NCI-H748 (cell line): ENCODE results near the gene FNDC3A.

ENCODE experiments used
- DNase-seq: peaks from one replicate; lab custom pipeline; 2025; ENCODE audit not compliant: unreplicated experiment; lab: John Stamatoyannopoulos, UW

FNDC3A gene

DNA sequence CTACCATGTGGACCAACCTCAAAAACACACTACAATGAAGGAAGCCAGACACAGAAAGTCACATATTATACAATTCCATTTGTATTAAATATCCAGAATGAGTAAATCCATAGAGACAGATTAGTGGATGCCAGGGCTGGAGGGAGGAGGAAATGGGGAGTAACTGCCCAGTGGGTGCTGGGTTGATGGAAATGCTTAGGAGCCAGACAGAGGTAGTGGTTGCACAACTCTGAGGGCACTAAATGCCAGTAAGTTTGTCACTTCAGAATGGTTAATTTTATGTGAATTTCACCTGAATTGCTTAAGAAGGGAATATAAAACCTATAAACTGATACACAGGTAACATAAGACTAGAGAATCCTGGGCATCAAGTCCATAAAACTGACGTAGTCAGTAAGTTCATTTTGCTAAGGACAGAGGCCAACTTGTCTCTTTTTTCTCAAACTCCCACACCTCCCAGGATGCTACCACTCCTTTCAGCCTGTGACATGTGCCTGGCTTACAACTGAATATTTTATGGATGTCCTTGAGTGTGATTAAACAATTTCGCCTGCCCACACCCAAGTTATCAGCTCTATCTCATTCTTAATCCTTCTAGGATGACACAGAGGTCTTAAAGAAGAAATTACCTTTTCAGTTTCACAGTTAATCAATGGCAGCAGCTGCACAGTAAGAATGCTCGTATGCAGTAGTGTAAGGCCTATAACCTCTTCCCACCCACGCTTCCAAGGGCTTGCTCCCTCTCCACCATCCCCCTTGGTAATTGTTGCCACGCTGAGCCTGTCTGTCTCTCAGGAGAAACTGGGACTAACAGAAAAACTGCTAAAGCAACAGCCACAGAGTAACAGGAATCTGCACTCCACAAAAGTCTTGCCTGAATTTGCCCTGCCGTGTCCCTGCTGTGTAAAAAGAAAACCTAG, 238.5 kb downstream of the FNDC3A start:
- DNase-seq: no peak

DNA sequence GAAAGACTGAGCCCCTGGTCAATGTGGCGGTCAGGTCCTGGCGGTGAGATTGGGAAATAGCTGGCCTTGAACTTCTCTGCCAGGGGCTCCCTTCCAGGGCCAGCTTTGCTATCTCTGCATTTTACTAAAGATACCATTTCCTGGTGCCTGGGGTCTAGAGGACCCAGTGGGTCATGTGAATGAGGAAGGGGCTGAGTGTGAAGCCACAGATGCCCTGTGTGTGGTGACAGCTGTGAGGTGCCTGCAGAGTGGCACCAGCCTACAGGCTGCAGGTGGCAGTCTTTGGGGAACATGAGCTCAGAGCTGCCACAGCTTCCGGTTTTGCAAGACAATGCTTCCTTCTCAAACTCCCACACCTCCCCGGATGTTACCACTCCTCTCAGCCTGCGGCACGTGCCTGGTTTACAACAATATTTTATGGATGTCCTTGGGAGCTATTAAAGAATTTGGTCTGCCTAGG, 239.2 kb downstream of the FNDC3A start:
- peak; percentile 39 for DNase-seq

GRCh38 chr13:49216334-49216733, 240.6 kb downstream of the FNDC3A start:
- no peak for DNase-seq

- no peak for DNase-seq
These were observed 242.3 kb downstream of the FNDC3A start for GRCh38 chr13:49217962-49218492.

GRCh38 chr13:49218493-49219051, 242.9 kb downstream of the FNDC3A start:
- DNase-seq: no peak

DNA sequence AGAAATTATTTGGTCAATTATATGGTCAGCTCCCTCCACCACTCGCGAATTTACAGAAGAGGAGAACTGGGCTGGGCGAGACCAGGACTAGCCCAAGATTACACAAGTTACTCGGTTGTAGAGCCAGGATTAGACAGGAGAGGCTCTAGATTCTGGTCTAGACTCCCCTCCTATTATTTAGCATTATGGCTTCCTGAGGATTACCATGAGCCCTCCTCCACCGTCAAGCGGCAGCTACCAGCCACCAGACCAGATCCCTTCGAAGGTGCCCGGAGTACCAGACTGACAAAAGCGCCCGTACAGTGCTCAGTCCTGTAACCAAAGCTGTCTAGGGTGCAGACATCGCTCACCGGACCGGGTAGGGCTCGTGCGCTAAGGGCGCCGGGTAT, 243.9 kb downstream of the FNDC3A start:
- DNase-seq: no peak

DNA sequence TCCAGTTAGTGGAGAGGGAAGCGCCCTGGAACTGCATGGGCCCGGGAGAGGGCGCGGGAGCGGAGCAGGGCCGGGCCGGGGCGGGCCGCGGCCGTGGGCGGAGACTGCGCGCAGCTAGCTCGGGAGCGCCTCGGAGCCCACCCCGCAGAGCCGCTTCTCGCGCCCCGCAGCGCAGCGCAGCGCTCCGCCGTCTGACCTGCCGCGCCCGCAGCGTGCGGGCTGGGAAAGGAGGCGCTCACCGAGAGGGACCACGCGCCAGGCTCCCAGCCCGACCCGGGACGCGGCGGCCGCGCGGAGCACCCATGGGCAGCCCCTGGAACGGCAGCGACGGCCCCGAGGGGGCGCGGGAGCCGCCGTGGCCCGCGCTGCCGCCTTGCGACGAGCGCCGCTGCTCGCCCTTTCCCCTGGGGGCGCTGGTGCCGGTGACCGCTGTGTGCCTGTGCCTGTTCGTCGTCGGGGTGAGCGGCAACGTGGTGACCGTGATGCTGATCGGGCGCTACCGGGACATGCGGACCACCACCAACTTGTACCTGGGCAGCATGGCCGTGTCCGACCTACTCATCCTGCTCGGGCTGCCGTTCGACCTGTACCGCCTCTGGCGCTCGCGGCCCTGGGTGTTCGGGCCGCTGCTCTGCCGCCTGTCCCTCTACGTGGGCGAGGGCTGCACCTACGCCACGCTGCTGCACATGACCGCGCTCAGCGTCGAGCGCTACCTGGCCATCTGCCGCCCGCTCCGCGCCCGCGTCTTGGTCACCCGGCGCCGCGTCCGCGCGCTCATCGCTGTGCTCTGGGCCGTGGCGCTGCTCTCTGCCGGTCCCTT, 244.5 kb downstream of the FNDC3A start, which contains the start of gene MLNR:
Gene MLNR, plus strand, starts transcription at position 303 of the 820 bp plus-strand sequence. Its CDS starts 0 bp downstream, at position 303.
- peak; percentile 68 for DNase-seq

GRCh38 chr13:49220856-49221589, 245.3 kb downstream of the FNDC3A start:
- no peak for DNase-seq

DNA sequence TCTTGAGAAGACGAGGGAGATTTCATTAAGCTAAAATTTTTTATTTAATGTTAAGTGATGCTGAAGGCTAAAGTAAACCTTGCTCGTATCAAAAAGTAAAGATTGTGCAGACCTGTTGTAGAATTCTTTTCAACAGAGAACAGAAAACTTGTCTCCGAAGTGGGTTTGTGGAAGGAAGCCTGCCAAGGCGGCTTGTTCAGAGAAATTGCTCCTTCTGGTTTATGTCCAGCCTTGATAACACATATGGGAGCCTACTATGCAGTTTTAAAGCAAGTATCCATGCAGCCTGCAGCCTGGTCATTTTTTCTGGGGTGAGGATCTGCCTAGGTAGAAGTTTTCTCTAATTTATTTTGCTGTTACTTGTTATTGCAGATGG, 245.9 kb downstream of the FNDC3A start:
- no peak for DNase-seq

- DNase-seq: peak; percentile 77
These were observed 249.7 kb downstream of the FNDC3A start for GRCh38 chr13:49225223-49226042.

GRCh38 chr13:49226613-49227012, 250.9 kb downstream of the FNDC3A start:
- DNase-seq: no peak

DNA sequence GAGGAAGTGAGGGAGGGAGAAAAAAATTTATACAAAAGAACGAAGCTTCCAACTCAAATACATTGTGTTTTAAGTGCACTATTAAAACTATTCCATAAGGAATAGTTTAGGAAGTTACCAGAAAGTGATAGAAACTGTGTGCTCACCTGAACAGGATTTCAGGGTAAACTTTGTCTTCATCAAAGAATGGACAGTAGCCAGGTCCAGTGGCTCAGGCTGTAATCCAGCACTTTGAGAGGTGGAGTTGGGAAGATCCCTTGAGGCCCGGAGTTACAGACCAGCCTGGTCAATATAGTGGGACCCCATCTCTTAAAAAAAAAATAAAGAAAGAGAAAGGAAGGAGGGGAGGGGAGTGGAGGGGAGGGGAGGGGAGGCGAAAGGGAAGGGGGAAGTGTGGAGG, 259.0 kb downstream of the FNDC3A start:
- no peak for DNase-seq

DNA sequence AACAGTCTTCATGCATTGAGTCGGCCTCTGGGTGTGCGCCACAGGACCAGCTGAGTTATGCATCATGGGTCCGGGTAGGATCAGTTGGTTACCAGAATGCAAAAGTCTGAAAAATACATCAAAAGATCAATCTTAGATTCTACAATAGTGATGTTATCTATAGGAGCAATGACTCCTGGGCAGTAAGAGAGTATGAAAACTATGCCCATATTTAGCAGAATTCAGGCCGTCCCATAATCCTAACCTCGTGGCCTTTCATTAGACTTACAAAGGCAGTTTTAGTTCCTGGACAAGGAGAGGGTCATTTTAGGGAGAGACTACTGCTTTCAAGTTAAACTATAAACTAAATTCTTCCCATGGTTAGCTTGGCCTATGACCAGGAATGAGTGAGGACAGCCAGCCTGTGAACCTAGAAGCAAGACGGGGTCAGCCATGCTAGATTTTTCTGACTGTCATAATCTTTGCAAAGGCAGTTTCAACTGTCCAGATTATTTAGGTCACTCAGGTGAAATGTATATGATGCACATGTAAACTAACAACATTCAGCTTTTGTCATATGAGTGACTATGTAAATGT, 260.2 kb downstream of the FNDC3A start:
- no peak for DNase-seq

GRCh38 chr13:49238621-49239020, 262.9 kb downstream of the FNDC3A start:
- DNase-seq: no peak

DNA sequence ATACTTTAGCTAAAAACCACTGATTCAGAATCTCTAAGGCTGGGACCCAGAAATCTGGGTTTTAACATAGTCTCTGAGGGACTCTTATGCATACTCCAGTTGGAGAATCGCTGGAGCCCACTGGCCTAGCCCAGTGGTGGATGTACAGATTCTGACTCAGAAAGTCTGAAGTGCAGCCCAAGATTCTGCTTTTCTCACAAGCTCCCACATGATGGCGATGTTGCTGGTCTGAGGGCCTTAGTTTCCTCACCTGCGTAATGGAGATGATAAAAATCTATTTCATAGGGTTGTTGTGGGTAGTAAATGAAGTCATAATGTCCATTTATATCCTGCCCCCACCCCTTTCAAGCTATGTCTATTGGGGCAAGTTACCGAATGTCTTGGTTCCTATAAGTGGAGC, 264.3 kb downstream of the FNDC3A start:
- DNase-seq: peak; percentile 27

GRCh38 chr13:49241296-49241695, 265.6 kb downstream of the FNDC3A start:
- DNase-seq: no peak

GRCh38 chr13:49245101-49245500, 269.4 kb downstream of the FNDC3A start:
- DNase-seq: no peak

- DNase-seq: no peak
These were observed 271.3 kb downstream of the FNDC3A start for GRCh38 chr13:49246850-49247642.
